ENCODE measurements around the gene DYNC1H1.
A peak's percentile ranks its signal among the peaks of the same experiment; 100 is the strongest.
"Not testable (repeated sequence)": the region's sequence is repeated elsewhere in the genome, so short reads cannot be mapped to it uniquely, and the experiment has no call there.

Gene DYNC1H1

DNA sequence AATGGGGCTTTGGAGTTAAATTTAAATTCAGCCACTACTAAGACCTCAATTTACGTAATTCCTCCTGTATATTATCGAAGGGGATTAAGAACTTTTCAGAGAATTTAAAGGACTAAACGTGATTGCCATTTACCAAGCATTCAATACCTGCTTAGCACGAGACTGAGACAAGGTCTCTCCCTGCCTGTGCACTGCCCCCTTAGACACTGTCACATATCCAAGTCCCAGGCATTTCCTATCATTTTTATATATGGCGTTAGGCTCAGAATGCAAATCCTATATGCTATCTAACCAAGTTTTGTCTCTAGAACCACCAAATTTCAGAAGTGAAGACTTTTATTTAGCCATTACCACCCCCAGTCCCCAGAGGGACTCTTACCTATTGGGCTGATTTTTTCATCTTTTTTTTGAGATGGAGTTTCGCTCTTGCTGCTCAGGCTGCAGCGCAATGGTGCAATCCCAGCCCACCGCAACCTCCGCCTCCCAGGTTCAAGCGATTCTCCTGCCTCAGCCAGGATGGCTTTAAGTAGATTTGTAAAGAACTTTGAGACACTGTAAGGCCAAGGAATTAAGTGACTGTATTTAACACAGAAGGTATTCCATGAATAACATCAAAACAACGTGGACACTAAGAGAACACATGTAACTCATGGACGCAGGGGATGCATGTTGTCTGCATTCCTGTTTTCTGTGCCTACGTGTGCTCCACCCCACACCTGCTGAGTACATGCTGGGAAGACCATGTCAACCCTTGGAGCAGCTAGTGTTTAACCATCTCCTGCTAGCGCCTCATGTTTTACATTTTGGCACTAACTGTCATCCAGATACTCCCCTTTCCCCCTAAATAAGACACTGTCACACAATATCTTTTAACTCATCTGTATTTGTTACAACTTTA is 116.1 kb downstream of the DYNC1H1 start:
- TF ChIP-seq, protein P1, sequence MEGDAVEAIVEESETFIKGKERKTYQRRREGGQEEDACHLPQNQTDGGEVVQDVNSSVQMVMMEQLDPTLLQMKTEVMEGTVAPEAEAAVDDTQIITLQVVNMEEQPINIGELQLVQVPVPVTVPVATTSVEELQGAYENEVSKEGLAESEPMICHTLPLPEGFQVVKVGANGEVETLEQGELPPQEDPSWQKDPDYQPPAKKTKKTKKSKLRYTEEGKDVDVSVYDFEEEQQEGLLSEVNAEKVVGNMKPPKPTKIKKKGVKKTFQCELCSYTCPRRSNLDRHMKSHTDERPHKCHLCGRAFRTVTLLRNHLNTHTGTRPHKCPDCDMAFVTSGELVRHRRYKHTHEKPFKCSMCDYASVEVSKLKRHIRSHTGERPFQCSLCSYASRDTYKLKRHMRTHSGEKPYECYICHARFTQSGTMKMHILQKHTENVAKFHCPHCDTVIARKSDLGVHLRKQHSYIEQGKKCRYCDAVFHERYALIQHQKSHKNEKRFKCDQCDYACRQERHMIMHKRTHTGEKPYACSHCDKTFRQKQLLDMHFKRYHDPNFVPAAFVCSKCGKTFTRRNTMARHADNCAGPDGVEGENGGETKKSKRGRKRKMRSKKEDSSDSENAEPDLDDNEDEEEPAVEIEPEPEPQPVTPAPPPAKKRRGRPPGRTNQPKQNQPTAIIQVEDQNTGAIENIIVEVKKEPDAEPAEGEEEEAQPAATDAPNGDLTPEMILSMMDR (IDR thresholded peaks at IDR 0.05; ENCODE audit: extremely low read depth, missing control alignments): no peak
- no peak for DNase-seq (ENCODE audit: low spot score)

DNA sequence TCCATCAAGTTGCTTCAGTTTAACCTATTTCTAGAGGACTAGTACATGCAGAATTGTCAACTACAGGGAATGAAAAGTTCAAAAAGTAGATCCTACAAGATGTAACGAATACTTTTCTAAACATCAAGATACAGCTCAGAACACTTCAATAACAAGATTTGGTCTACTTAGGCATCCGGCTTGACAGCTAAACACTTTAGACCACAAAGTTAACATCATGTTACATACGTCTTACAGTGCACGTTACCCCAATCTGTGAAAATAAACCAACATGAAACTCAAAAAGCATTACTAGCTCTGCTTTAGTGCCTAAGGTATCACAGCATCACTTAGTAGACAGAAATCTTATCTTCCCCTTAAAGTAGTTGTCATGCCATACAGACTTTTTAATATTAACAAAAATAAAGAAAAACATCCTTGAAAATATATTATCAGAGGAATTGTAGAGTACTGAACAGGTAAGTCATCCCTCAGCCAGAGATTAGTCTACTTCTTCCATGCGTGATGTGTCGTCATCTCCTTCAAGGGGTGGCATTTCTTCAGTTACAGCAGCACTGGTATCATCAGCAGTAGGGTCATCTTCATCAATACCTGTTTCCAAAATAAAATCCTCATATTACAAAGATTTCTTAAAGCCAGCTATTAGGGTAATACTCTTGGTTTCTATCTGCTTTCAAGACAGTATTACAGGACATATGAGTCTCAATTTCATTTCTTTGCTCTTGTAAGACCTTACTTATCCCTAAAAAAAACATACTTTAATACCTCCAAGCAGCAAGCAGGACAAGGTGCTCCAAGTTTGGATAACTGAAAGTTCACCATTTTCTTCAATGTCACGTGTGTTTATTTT is 117.1 kb downstream of the DYNC1H1 start:
- TF ChIP-seq, protein P1 (IDR thresholded peaks at IDR 0.05; ENCODE audit: extremely low read depth, missing control alignments): no peak
- DNase-seq (ENCODE audit: low spot score): no peak

DNA sequence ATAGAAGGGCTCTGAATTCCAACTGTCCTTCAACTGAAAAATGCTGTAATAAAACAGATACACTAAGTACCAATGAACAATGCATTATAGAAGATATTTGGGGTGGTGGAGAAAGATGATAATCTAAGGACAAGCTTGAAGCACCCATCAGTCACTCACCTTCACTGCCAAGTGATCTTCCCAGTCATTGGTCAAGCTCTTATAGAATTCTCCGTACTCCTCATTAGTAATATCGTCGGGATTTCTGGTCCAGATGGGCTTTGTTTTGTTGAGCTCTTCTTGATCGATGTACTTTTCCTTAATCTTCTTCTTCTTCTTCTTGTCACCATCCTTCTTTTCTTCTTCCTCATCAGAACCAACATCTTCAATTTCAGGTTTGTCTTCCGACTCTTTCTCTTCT is 120.1 kb downstream of the DYNC1H1 start:
- DNase-seq (ENCODE audit: low spot score): not testable (repeated sequence)

DNA sequence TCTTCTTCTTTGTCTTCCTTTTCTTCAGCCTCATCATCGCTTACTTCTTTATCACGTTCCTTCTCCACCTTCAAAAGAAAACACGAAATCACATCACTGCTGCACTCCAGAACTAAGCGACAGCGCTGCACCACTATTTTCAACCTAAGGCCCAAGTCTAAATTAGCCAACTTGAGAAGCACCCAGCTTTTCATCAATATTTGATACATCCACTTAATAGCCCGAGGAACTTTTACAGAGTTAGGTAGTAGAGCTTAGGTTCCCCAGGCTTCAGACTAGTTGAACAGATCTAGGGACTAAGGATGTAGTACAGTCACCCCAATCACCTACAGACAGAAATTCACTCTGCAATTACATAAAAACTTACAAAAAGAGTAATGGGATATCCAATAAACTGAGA is 120.6 kb downstream of the DYNC1H1 start:
- TF ChIP-seq, protein P1 (IDR thresholded peaks at IDR 0.05; ENCODE audit: extremely low read depth, missing control alignments): no peak
- DNase-seq (ENCODE audit: low spot score): no peak

DNA sequence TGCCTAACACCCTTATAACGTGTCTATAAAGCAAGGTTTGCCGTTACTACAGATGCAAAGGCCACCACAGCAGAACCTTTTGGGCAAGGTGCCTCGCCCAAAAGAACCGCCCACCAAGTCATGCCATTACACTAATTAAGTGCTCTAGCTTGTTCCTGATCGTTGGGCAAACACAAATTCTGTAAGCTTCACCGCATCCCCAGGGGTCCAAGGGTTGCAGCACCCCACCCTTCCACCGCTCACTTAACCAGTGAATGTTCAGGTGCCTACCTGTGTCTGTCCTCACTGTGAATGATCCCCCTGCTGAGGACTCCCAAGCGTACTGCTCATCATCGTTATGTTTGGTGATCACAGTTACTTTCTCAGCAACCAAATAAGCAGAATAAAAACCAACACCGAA is 121.1 kb downstream of the DYNC1H1 start:
- TF ChIP-seq, protein P1 (IDR thresholded peaks at IDR 0.05; ENCODE audit: extremely low read depth, missing control alignments): no peak

DNA sequence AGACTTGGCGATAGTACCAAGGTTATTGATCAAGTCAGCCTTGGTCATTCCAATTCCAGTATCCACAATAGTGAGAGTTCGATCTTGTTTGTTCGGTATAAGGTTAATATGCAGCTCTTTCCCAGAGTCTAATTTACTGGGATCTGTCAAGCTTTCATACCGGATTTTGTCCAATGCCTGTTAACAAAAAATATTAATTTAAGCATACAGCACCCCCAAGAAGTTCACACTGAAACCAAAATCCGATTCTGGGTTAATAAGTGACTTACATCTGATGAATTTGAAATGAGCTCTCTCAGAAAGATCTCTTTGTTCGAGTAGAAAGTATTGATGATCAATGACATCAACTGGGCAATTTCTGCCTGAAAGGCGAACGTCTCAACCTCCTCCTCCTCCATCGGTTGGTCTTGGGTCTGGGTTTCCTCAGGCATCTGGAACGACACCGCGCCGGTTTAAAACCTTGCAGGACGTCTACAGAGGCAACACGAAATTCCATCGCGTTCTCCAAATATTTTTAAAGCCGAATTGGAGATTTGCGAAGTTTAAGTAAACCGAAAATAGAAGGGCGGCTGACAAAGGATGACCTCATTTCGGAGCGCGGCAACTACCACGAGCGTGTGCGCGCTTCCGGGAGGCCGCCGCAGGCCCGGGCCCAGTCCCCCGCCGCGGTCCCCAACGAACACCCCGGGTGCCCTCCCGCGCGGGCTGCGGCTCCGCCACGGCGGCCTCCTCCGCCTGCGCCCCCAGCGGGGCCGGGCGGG is 121.8 kb downstream of the DYNC1H1 start:
- DNase-seq (ENCODE audit: low spot score): peak; percentile 77

More for the DNA sequence above, 121.1 kb downstream of the DYNC1H1 start:
- DNase-seq (ENCODE audit: low spot score): no peak

DNA sequence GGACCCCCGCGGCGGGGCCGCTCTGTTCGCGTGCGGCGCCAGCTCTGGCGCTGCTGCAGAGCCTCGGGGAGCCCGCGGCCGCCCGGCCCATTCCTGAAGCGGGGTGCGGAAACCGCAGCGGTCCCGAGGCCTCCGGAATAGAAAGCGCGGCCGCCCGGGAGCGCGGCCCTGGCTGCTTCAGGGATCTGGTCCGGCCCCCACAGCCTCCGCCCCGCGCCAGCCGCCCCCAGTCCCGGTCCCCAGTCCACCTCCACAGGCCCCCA is 122.3 kb downstream of the DYNC1H1 start:
- DNase-seq (ENCODE audit: low spot score): no peak
- TF ChIP-seq, protein P1 (IDR thresholded peaks at IDR 0.05; ENCODE audit: extremely low read depth, missing control alignments): no peak

More for the DNA sequence above, 121.8 kb downstream of the DYNC1H1 start:
- TF ChIP-seq, protein P1 (IDR thresholded peaks at IDR 0.05; ENCODE audit: extremely low read depth, missing control alignments): no peak

Measured in GM20000 (cell line).